Sigmoid colon (tissue), 7 donors: ENCODE data around the gene DSCAM. TPM values are rescaled to one million over a fixed set of nuclear protein-coding genes. Genes with fewer than 3 reads are reported as not detected.

Experiments used
- DNase-seq: peaks from one replicate; pipeline ENCODE4 v3.0.0-alpha.2; 2019
- H3K27ac ChIP-seq, 4 donors: fragments of 200-600 bp; sonication (generic); one replicate each; pipeline ENCODE4 v1.5.1; 2016 to 2019; ENCODE audit warnings: mild to moderate bottlenecking in 1 of 4
- H3K27me3 ChIP-seq, 3 donors: fragments of 200-600 bp; sonication (generic); one replicate each; pipeline ENCODE4 v1.5.1; 2019; ENCODE audit warnings: mild to moderate bottlenecking in 1 of 3
- H3K36me3 ChIP-seq, 4 donors: fragments of 200-600 bp; sonication (generic); one replicate each; pipeline ENCODE4 v1.5.1; 2016 to 2019
- H3K4me1 ChIP-seq, 4 donors: fragments of 200-600 bp; sonication (generic); one replicate each; pipeline ENCODE4 v1.5.1; 2017 to 2019
- H3K4me3 ChIP-seq, 4 donors: fragments of 200-600 bp; sonication (generic); one replicate each; pipeline ENCODE4 v1.5.1; 2017 to 2019; ENCODE audit warnings: mild to moderate bottlenecking in 2 of 4, moderate library complexity in 1 of 4
- H3K9me3 ChIP-seq, 4 donors: fragments of 200-600 bp in 3 of 4; sonication (generic) in 3 of 4; one replicate each; pipeline versions ENCODE4 v1.5.1 to v1.6.1; 2013 to 2019
- EP300 ChIP-seq, 4 donors: sonication (generic); formaldehyde crosslinking; IDR thresholded peaks; one replicate each; pipeline ENCODE4 v1.6.1; 2017; ENCODE audit warnings: antibody characterized with exemption in 4 of 4
- POLR2A ChIP-seq, 2 donors: fragments of 450-650 bp; IDR thresholded peaks; one replicate each; pipeline ENCODE4 v1.6.1; 2016; ENCODE audit warnings: antibody characterized with exemption in 2 of 2, mild to moderate bottlenecking in 2 of 2, moderate library complexity in 2 of 2
- POLR2AphosphoS5 ChIP-seq, 4 donors: sonication (generic); formaldehyde crosslinking; IDR thresholded peaks; one replicate each; pipeline ENCODE4 v1.6.1; 2017; ENCODE audit warnings: antibody characterized with exemption in 4 of 4
- WGBS, 2 donors: extraction: QIAGEN DNeasy Blood & Tissue Kit; methylation state at CpG; one replicate each; pipeline ENCODE4 v1.1.7; 2013; 5-methylcytosine and 5-hydroxymethylcytosine counted together
- intact Hi-C: fragments of 100-400 bp; cut with DNase I; formaldehyde crosslinking; loops from one replicate; pipeline ENCODE4 v1.15.1; 2023
- polyA plus RNA-seq, 3 donors: library from polyadenylated mRNA; stranded (reverse); fragments of 200-250 nt; gene quantifications; one replicate each; pipeline ENCODE4 v1.2.3, GENCODE V29; 2013
- total RNA-seq, 4 donors: library from RNA; depleted of rRNA; stranded (reverse); fragments of >200 nt; gene quantifications; one replicate each; pipeline ENCODE4 v1.1.0, GENCODE V29; 2016
- TF ChIP-seq, protein P1 (sequence below), 4 experiments: fragments of 450-650 bp in 3 of 4; fragments of 200-600 bp in 1 of 4; IDR thresholded peaks; one replicate each; pipeline ENCODE4 v1.5.1; 2016 to 2019; ENCODE audit warnings: antibody characterized with exemption in 4 of 4, mild to moderate bottlenecking in 3 of 4, moderate library complexity in 2 of 4
- donor health status: healthy with polysubstance abuse.
- donor health status: Bipolar disorder and iron deficiency.
- donor health status: healthy.

The DSCAM gene
- total and polyA plus RNA-seq, 7 donors, result 0.17 to 0.55 (median 0.33) TPM; not detected in 2

DNA sequence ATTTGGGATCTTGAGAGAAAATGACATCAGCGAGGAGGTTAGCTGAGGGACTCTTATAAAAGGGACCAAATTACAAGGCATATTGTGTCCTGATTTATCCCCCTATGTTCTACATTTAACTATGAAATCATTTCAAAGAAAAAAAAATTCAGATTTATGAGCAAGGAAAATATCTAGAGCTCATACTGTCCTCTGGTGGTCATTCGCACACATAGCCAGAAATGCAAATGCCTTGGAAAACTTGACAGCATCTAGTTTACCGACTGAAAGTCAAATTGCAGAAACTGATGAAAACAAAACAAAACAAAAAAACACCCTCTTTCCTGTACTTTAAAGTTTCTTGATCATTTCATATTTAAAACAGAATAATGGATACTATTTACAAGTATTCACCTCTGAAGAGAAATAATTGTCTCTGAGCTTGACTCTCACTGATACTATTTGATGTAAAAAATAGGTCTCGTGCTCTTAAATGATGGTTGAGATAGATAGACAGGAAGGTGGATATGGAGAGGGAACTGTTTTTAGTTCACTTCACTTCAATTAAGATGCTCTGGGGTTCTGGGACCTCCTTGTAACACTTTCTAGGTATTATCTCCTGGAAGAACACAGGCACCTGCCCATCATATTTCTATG lies 725.9 kb downstream of the DSCAM start:
- peak overlapping the region in 2 of 4 donors; percentile 20 to 39 for H3K27ac ChIP-seq
- no peaks in the 10 kb centered on the region for H3K36me3 ChIP-seq
- peaks cover 0 to 7% (median 2%) of the 10 kb centered on the region in 4 donors for H3K4me1 ChIP-seq
- H3K4me3 ChIP-seq, result no peak overlapping the region
- DNase-seq, result no peak
- 28 to 34% methylated on average over 4 of the region's 4 CpGs for WGBS, 2 donors
- H3K9me3 ChIP-seq, result no peaks in the 10 kb centered on the region
- H3K27me3 ChIP-seq, result no peaks in the 10 kb centered on the region
- TF ChIP-seq, protein P1, sequence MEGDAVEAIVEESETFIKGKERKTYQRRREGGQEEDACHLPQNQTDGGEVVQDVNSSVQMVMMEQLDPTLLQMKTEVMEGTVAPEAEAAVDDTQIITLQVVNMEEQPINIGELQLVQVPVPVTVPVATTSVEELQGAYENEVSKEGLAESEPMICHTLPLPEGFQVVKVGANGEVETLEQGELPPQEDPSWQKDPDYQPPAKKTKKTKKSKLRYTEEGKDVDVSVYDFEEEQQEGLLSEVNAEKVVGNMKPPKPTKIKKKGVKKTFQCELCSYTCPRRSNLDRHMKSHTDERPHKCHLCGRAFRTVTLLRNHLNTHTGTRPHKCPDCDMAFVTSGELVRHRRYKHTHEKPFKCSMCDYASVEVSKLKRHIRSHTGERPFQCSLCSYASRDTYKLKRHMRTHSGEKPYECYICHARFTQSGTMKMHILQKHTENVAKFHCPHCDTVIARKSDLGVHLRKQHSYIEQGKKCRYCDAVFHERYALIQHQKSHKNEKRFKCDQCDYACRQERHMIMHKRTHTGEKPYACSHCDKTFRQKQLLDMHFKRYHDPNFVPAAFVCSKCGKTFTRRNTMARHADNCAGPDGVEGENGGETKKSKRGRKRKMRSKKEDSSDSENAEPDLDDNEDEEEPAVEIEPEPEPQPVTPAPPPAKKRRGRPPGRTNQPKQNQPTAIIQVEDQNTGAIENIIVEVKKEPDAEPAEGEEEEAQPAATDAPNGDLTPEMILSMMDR (IDR thresholded peaks at IDR 0.05), result peak; percentile 88 to 97 (median 93)
- TF ChIP-seq POLR2AphosphoS5 (IDR thresholded peaks at IDR 0.05) (no peak), EP300 (IDR thresholded peaks at IDR 0.05) (no peak), POLR2A (IDR thresholded peaks at IDR 0.05) (no peak)
- intact Hi-C loops, result loop anchor here (1.0 to 5.0 kb wide), 3 partner anchors 79 to 333 kb away; partner anchors contain the start of gene PCP4

DNA sequence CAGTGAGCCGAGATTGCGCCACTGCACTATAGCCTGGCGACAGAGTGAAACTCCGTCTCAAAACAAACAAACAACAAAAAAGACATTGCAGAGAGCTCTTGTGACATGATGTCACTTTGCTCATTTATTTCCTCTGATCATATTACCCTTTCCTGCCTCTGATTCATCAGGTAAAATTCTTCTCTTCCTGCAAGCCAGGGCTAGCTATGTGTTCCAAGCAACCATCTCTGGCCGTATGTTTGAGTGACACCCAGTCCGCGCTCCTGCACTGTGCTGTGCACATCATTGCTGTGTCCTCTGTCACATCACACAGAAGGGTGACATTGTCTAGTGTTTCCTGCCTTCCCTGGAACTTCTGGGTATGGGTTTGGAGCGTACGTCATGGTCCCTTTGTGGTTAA lies 728.4 kb downstream of the DSCAM start:
- H3K36me3 ChIP-seq, result no peaks in the 10 kb centered on the region
- H3K4me3 ChIP-seq, result no peak overlapping the region
- H3K9me3 ChIP-seq, result no peaks in the 10 kb centered on the region
- WGBS, 2 donors, result 77 to 88% methylated on average over 9 of the region's 9 CpGs
- DNase-seq, result no peak
- peaks cover 0 to 7% (median 2%) of the 10 kb centered on the region in 4 donors for H3K4me1 ChIP-seq
- TF ChIP-seq, protein P1 (IDR thresholded peaks at IDR 0.05), result no peak
- no peak for TF ChIP-seq EP300 (IDR thresholded peaks at IDR 0.05)
- no peak for TF ChIP-seq POLR2AphosphoS5 (IDR thresholded peaks at IDR 0.05)
- no peak for TF ChIP-seq POLR2A (IDR thresholded peaks at IDR 0.05)
- peak overlapping the region in 1 of 4 donors; percentile 14 for H3K27ac ChIP-seq
- intact Hi-C loops, result loop anchor here (5.0 kb wide), 1 partner anchor 46 kb away; no protein-coding TSS in a partner anchor
- no peaks in the 10 kb centered on the region for H3K27me3 ChIP-seq

DNA sequence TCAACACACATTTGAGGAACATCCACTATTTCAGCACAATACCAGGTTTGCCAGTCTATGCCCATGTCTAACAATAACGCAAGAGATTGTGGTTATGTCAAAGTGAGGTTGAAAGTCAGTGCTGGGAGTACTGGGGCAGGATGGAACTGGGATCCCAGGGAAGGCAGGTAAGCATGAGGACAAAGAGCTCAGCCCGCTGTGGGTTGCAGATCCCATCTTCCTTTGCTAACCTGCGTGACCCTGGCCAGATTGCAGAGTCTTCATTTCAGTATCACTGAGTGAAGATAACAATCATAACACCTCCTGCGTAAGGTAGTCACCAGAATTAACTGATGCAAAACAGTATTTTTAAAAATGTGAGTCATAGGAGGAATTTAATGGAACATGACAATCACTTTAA lies 729.7 kb downstream of the DSCAM start:
- intact Hi-C loops, result loop anchor here (5.0 kb wide), 1 partner anchor 45 kb away; no protein-coding TSS in a partner anchor
- H3K9me3 ChIP-seq, result no peaks in the 10 kb centered on the region
- H3K4me1 ChIP-seq, result peaks cover 0 to 7% (median 2%) of the 10 kb centered on the region in 4 donors
- H3K36me3 ChIP-seq, result no peaks in the 10 kb centered on the region
- 87 to 88% methylated on average over 4 of the region's 4 CpGs for WGBS, 2 donors
- no peak for DNase-seq
- peak overlapping the region in 1 of 4 donors; percentile 23 for H3K27ac ChIP-seq
- no peak overlapping the region for H3K4me3 ChIP-seq
- no peaks in the 10 kb centered on the region for H3K27me3 ChIP-seq
- no peak for TF ChIP-seq POLR2A (IDR thresholded peaks at IDR 0.05)
- no peak for TF ChIP-seq POLR2AphosphoS5 (IDR thresholded peaks at IDR 0.05)
- no peak for TF ChIP-seq EP300 (IDR thresholded peaks at IDR 0.05)
- TF ChIP-seq, protein P1 (IDR thresholded peaks at IDR 0.05), result no peak

DNA sequence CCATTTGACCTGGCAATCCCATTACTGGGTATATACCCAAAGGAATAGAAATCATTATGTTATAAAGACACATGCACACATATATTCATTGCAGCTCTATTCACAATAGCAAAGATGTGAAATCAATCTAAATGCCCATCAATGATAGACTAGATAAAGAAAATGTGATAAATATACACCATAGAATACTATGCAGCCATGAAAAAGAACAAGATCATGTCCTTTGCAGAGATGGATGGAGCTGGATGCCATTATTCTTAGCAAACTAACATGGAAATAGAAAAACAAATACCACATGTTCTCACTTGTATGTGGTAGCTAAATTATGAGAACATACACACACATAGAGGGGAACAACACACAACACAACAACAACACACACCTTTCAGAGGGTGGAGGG lies 731.2 kb downstream of the DSCAM start:
- intact Hi-C loops, result loop anchor here (5.0 kb wide), 1 partner anchor 43 kb away; no protein-coding TSS in a partner anchor
- TF ChIP-seq POLR2A (IDR thresholded peaks at IDR 0.05) (no peak), POLR2AphosphoS5 (IDR thresholded peaks at IDR 0.05) (no peak), EP300 (IDR thresholded peaks at IDR 0.05) (no peak)
- TF ChIP-seq, protein P1 (IDR thresholded peaks at IDR 0.05), result no peak
- no peaks in the 10 kb centered on the region for H3K36me3 ChIP-seq
- no peak for DNase-seq
- no peak overlapping the region for H3K27ac ChIP-seq
- H3K27me3 ChIP-seq, result no peaks in the 10 kb centered on the region
- no peaks in the 10 kb centered on the region for H3K9me3 ChIP-seq
- no peak overlapping the region for H3K4me3 ChIP-seq
- peaks cover 0 to 5% (median 2%) of the 10 kb centered on the region in 4 donors for H3K4me1 ChIP-seq
